Measurements from ENCODE around the gene BAG5. TPM values are rescaled to one million over a fixed set of nuclear protein-coding genes. Genes with fewer than 3 reads are reported as not detected.
A peak's percentile ranks its signal among the peaks of the same experiment; 100 is the strongest.
"Not testable (repeated sequence)": the region's sequence is repeated elsewhere in the genome, so short reads cannot be mapped to it uniquely, and the experiment has no call there.

The BAG5 gene
- total RNA-seq, 1 experiment from 2014 or later = 22.5 TPM

- no peaks in the 10 kb centered on the region for H3K36me3 ChIP-seq (ENCODE audit: control insufficient read depth, insufficient read depth, low read length)
- peaks cover 10% of the 10 kb centered on the region for H3K4me1 ChIP-seq (ENCODE audit: control insufficient read depth, insufficient read depth, low read length)
- H3K27me3 ChIP-seq (ENCODE audit: control insufficient read depth, insufficient read depth, low read length) = no peaks in the 10 kb centered on the region
- intact Hi-C loops (cut with micrococcal nuclease; ENCODE audit: unreplicated experiment) (no loop called here), in situ Hi-C loops (cut with HindIII; ENCODE audit: low pct_unique_long_range_greater_than_20kb, low sequenced_read_pairs) (no loop called here)
- ATAC-seq (peak; percentile 31; the same call in 1 of the 2 replicates), DNase-seq (ENCODE audit: low read depth, low spot score) (no peak)
- H3K9me3 ChIP-seq (ENCODE audit: control insufficient read depth, insufficient read depth, low read depth, low read length) = no peaks in the 10 kb centered on the region
- CTCF ChIA-PET = no interaction called here
- TF ChIP-seq POLR2AphosphoS5 (IDR thresholded peaks at IDR 0.05; ENCODE audit: low read depth, low read length) = no peak
- no peak for TF ChIP-seq REST (IDR thresholded peaks at IDR 0.05; ENCODE audit: insufficient read depth in 1 of 2, low read depth in 2 of 2, low read length in 1 of 2)
- TF ChIP-seq TCF7L2 (IDR thresholded peaks at IDR 0.05; ENCODE audit: low read depth, low read length) = no peak
- POLR2A ChIA-PET = no interaction called here
- no peak overlapping the region for H3K4me3 ChIP-seq (ENCODE audit: low read depth in 2 of 2, low read length in 2 of 2)
- BruUV-seq (replicated peaks) = no TSS peak
- H3K27ac ChIP-seq (ENCODE audit: low read length) = no peak overlapping the region
Measured at GRCh38 chr14:103512701-103513611, 49.5 kb downstream of the BAG5 start.

GRCh38 chr14:103512180-103512579 is 50.3 kb downstream of the BAG5 start:
- H3K27me3 ChIP-seq (ENCODE audit: control insufficient read depth, insufficient read depth, low read length); H3K4me1 ChIP-seq (ENCODE audit: control insufficient read depth, insufficient read depth, low read length); BruUV-seq (replicated peaks); H3K27ac ChIP-seq (ENCODE audit: low read length); H3K9me3 ChIP-seq (ENCODE audit: control insufficient read depth, insufficient read depth, low read depth, low read length); ATAC-seq; POLR2A ChIA-PET; intact Hi-C loops (cut with micrococcal nuclease; ENCODE audit: unreplicated experiment); H3K4me3 ChIP-seq (ENCODE audit: low read depth in 2 of 2, low read length in 2 of 2); DNase-seq (ENCODE audit: low read depth, low spot score); in situ Hi-C loops (cut with HindIII; ENCODE audit: low pct_unique_long_range_greater_than_20kb, low sequenced_read_pairs); CTCF ChIA-PET; H3K36me3 ChIP-seq (ENCODE audit: control insufficient read depth, insufficient read depth, low read length): not testable (repeated sequence)

GRCh38 chr14:103510724-103511693 is 51.4 kb downstream of the BAG5 start:
- CTCF ChIA-PET = no interaction called here

More at GRCh38 chr14:103510724-103511693, 51.4 kb downstream of the BAG5 start:
- POLR2A ChIA-PET = no interaction called here
- DNase-seq (ENCODE audit: low read depth, low spot score) = no peak
- TF ChIP-seq CTCF (IDR thresholded peaks at IDR 0.05) = no peak; the same call in 1 of the 2 replicates
- TF ChIP-seq TCF7L2 (IDR thresholded peaks at IDR 0.05; ENCODE audit: low read depth, low read length) = no peak
- TF ChIP-seq SIN3A (IDR thresholded peaks at IDR 0.05; ENCODE audit: borderline replicate concordance, insufficient read depth, low read depth, low read length) = no peak
- no peak for TF ChIP-seq POLR2AphosphoS5 (IDR thresholded peaks at IDR 0.05; ENCODE audit: low read depth, low read length)
- no peak for TF ChIP-seq REST (IDR thresholded peaks at IDR 0.05; ENCODE audit: insufficient read depth in 1 of 2, low read depth in 2 of 2, low read length in 1 of 2)
- no peak overlapping the region for H3K27ac ChIP-seq (ENCODE audit: low read length)
- no peaks in the 10 kb centered on the region for H3K9me3 ChIP-seq (ENCODE audit: control insufficient read depth, insufficient read depth, low read depth, low read length)
- in situ Hi-C loops (cut with HindIII; ENCODE audit: low pct_unique_long_range_greater_than_20kb, low sequenced_read_pairs) = no loop called here
- no peaks in the 10 kb centered on the region for H3K27me3 ChIP-seq (ENCODE audit: control insufficient read depth, insufficient read depth, low read length)
- ATAC-seq = no peak
- no TSS peak for BruUV-seq (replicated peaks)
- H3K4me3 ChIP-seq (ENCODE audit: low read depth in 2 of 2, low read length in 2 of 2) = no peak overlapping the region
- intact Hi-C loops (cut with micrococcal nuclease; ENCODE audit: unreplicated experiment) = no loop called here
- H3K4me1 ChIP-seq (ENCODE audit: control insufficient read depth, insufficient read depth, low read length) = no peaks in the 10 kb centered on the region
- no peaks in the 10 kb centered on the region for H3K36me3 ChIP-seq (ENCODE audit: control insufficient read depth, insufficient read depth, low read length)
